Measurements from ENCODE around the gene MS4A18. TPM values are rescaled to one million over a fixed set of nuclear protein-coding genes. Genes with fewer than 3 reads are reported as not detected.

Gene MS4A18
- total RNA-seq, 2 experiments from 2014 or later: not detected

- POLR2A ChIA-PET: no interaction called here
- Mint-ChIP-seq H3K27ac (no peak overlapping the region), H3K4me1 (ENCODE audit: low read depth) (no peaks in the 10 kb centered on the region), H3K27me3 (peaks cover 6% of the 10 kb centered on the region), H3K4me3 (no peak overlapping the region), H3K9me3 (peaks cover 3% of the 10 kb centered on the region), H3K36me3 (ENCODE audit: low read depth) (no peaks in the 10 kb centered on the region)
- TF ChIP-seq CTCF (IDR thresholded peaks at IDR 0.05): no peak
- CTCF ChIA-PET: interaction anchor here (1.1 kb wide), 1 partner anchor 381 kb away, joined by 4 read pairs; no protein-coding TSS in a partner anchor
- ATAC-seq: no peak
- DNase-seq: no peak
- intact Hi-C loops (cut with micrococcal nuclease): no loop called here
These were observed 19.6 kb downstream of the MS4A18 start for GRCh38 chr11:60744114-60744513.

- H3K9me3 Mint-ChIP-seq: peaks cover 3% of the 10 kb centered on the region
- intact Hi-C loops (cut with micrococcal nuclease): no loop called here
- H3K27me3 Mint-ChIP-seq: peaks cover 9% of the 10 kb centered on the region
- CTCF ChIA-PET: no interaction called here
- no peak overlapping the region for H3K4me3 Mint-ChIP-seq
- POLR2A ChIA-PET: no interaction called here
- DNase-seq: no peak
- H3K4me1 Mint-ChIP-seq (ENCODE audit: low read depth): no peaks in the 10 kb centered on the region
- no peak overlapping the region for H3K27ac Mint-ChIP-seq
- no peak for TF ChIP-seq CTCF (IDR thresholded peaks at IDR 0.05)
- H3K36me3 Mint-ChIP-seq (ENCODE audit: low read depth): no peaks in the 10 kb centered on the region
- ATAC-seq: no peak
These were observed 22.9 kb downstream of the MS4A18 start for GRCh38 chr11:60747359-60747873.

- intact Hi-C loops (cut with micrococcal nuclease): no loop called here
- peaks cover 9% of the 10 kb centered on the region for H3K27me3 Mint-ChIP-seq
- no peak for ATAC-seq
- CTCF ChIA-PET: interaction anchor here (1.1 kb wide), 1 partner anchor 27 kb away, joined by 3 read pairs; no protein-coding TSS in a partner anchor
- no peak for DNase-seq
- no peaks in the 10 kb centered on the region for H3K4me1 Mint-ChIP-seq (ENCODE audit: low read depth)
- no peak for TF ChIP-seq CTCF (IDR thresholded peaks at IDR 0.05)
- peaks cover 3% of the 10 kb centered on the region for H3K9me3 Mint-ChIP-seq
- H3K27ac Mint-ChIP-seq: no peak overlapping the region
- POLR2A ChIA-PET: no interaction called here
- H3K4me3 Mint-ChIP-seq: no peak overlapping the region
- H3K36me3 Mint-ChIP-seq (ENCODE audit: low read depth): no peaks in the 10 kb centered on the region
These were observed 23.7 kb downstream of the MS4A18 start for GRCh38 chr11:60748225-60748624.

GRCh38 chr11:60748821-60749220 is 24.3 kb downstream of the MS4A18 start:
- ATAC-seq (no peak), DNase-seq (no peak)
- ChIA-PET CTCF (interaction anchor here (1.1 kb wide), 1 partner anchor 26 kb away, joined by 3 read pairs; no protein-coding TSS in a partner anchor), POLR2A (no interaction called here)
- peaks cover 6% of the 10 kb centered on the region for H3K27me3 Mint-ChIP-seq
- H3K36me3 Mint-ChIP-seq (ENCODE audit: low read depth): no peaks in the 10 kb centered on the region
- no peak for TF ChIP-seq CTCF (IDR thresholded peaks at IDR 0.05)
- H3K4me3 Mint-ChIP-seq: no peak overlapping the region
- intact Hi-C loops (cut with micrococcal nuclease): no loop called here
- no peak overlapping the region for H3K27ac Mint-ChIP-seq
- no peaks in the 10 kb centered on the region for H3K4me1 Mint-ChIP-seq (ENCODE audit: low read depth)
- H3K9me3 Mint-ChIP-seq: peaks cover 3% of the 10 kb centered on the region

- ChIA-PET POLR2A (no interaction called here), CTCF (no interaction called here)
- Mint-ChIP-seq H3K9me3 (peaks cover 3% of the 10 kb centered on the region), H3K27me3 (peaks cover 4% of the 10 kb centered on the region), H3K36me3 (ENCODE audit: low read depth) (no peaks in the 10 kb centered on the region), H3K4me1 (ENCODE audit: low read depth) (no peaks in the 10 kb centered on the region), H3K27ac (no peak overlapping the region), H3K4me3 (no peak overlapping the region)
- intact Hi-C loops (cut with micrococcal nuclease): no loop called here
- DNase-seq: no peak
- no peak for ATAC-seq
- TF ChIP-seq CTCF (IDR thresholded peaks at IDR 0.05): no peak
These were observed 26.4 kb downstream of the MS4A18 start for GRCh38 chr11:60750911-60751310.
